GM21515 (cell line): ENCODE data around the gene CUTA.
"Not testable (repeated sequence)": the region's sequence is repeated elsewhere in the genome, so short reads cannot be mapped to it uniquely, and the experiment has no call there.

ENCODE experiments used
- ATAC-seq: cut with Tn5 transposase; IDR thresholded peaks from one replicate; pipeline ENCODE4 v1.9.1; 2021; ENCODE audit not compliant: unreplicated experiment

The CUTA gene

GRCh38 chr6:33373960-33374910, 43.7 kb downstream of the CUTA start:
- no peak for ATAC-seq

- no peak for ATAC-seq
Measured at GRCh38 chr6:33372526-33373123, 45.3 kb downstream of the CUTA start.

GRCh38 chr6:33371901-33372300, 46.0 kb downstream of the CUTA start:
- not testable (repeated sequence) for ATAC-seq

GRCh38 chr6:33367715-33368025, 50.2 kb downstream of the CUTA start:
- ATAC-seq: not testable (repeated sequence)

GRCh38 chr6:33367009-33367714, 50.7 kb downstream of the CUTA start:
- no peak for ATAC-seq
